Colonic mucosa (tissue), 4 donors: ENCODE data around the gene HECTD4. TPM values are rescaled to one million over a fixed set of nuclear protein-coding genes. Genes with fewer than 3 reads are reported as not detected.

Experiments
- DNase-seq: peaks from one replicate; pipeline ENCODE4 v3.0.0-alpha.2; 2020
- H3K27ac ChIP-seq: fragments of 200-600 bp; one replicate; pipeline ENCODE4 v1.8.0; 2021
- H3K27me3 ChIP-seq: fragments of 200-600 bp; one replicate; pipeline ENCODE4 v1.8.0; 2021
- H3K36me3 ChIP-seq: fragments of 200-600 bp; one replicate; pipeline ENCODE4 v1.8.0; 2021
- H3K4me1 ChIP-seq: fragments of 200-600 bp; one replicate; pipeline ENCODE4 v1.8.0; 2021; ENCODE audit warnings: mild to moderate bottlenecking
- H3K4me3 ChIP-seq: fragments of 200-600 bp; one replicate; pipeline ENCODE4 v1.8.0; 2021
- H3K9ac ChIP-seq, 2 donors: one replicate each; pipeline ENCODE4 v1.7.0; 2013; ENCODE audit warnings: control low read depth in 2 of 2, low read depth in 2 of 2, low read length in 2 of 2
- H3K9me3 ChIP-seq: fragments of 200-600 bp; one replicate; pipeline ENCODE4 v1.8.0; 2021
- CTCF ChIP-seq: fragments of 200-600 bp; IDR thresholded peaks from one replicate; pipeline ENCODE4 v1.8.0; 2022; ENCODE audit warnings: antibody characterized with exemption, mild to moderate bottlenecking
- intact Hi-C: fragments of 100-400 bp; cut with DNase I; formaldehyde crosslinking; loops from one replicate; pipeline ENCODE4 v1.14.1; 2022
- total RNA-seq, 2 donors: library from RNA; stranded (reverse); fragmentation: NEBNext Ultra II Directional in 1 of 2; extraction: Animal tissue kit (Norgen Biotek cat#: 25700) in 1 of 2; gene quantifications; one replicate each; pipeline ENCODE4 v1.2.1, GENCODE V29; 2021
- donor health status: healthy.
- donor health status: DM: no; HTN: no; CAD: no.
- donor health status: DM: no; HTN: no; CAD: no.

The HECTD4 gene
- total RNA-seq, 2 donors from 2014 or later, result 39.6 to 41.7 TPM

GRCh38 chr12:112296183-112296582, 86.0 kb downstream of the HECTD4 start:
- H3K27me3 ChIP-seq, result no peaks in the 10 kb centered on the region
- H3K4me1 ChIP-seq, result no peaks in the 10 kb centered on the region
- no peak overlapping the region for H3K4me3 ChIP-seq
- no peak overlapping the region for H3K27ac ChIP-seq
- no peaks in the 10 kb centered on the region for H3K36me3 ChIP-seq
- no peak overlapping the region for H3K9ac ChIP-seq
- TF ChIP-seq CTCF, result no peak
- no peaks in the 10 kb centered on the region for H3K9me3 ChIP-seq
- intact Hi-C loops, result no loop called here
- DNase-seq, result no peak

- no peak for TF ChIP-seq CTCF
- Histone ChIP-seq H3K4me1 (no peaks in the 10 kb centered on the region), H3K9ac (no peak overlapping the region), H3K27me3 (no peaks in the 10 kb centered on the region), H3K4me3 (no peak overlapping the region), H3K9me3 (no peaks in the 10 kb centered on the region), H3K36me3 (no peaks in the 10 kb centered on the region), H3K27ac (no peak overlapping the region)
- no peak for DNase-seq
- intact Hi-C loops, result no loop called here
Observed at GRCh38 chr12:112294793-112295192, 87.4 kb downstream of the HECTD4 start.

DNA sequence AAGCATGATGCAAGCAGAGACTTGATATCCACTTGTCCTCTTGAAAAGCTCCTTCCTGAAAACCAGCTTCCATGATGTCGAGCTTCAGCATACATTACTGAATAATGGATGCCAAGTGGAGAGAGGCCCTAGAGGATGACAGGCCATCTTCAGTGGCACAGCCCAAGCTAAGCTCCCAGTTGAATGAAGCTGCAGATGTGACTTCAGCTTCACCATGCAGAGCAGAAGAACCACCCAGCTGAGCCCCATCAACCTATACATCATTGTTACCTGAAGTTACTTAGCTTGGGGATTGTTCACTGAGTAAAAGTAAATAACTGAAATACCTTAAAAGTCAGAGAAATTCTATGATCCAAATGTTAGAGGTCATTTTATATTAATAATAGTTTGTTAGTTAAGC, 93.6 kb downstream of the HECTD4 start:
- H3K27ac ChIP-seq, result no peak overlapping the region
- H3K27me3 ChIP-seq, result no peaks in the 10 kb centered on the region
- no peak overlapping the region for H3K4me3 ChIP-seq
- H3K4me1 ChIP-seq, result no peaks in the 10 kb centered on the region
- H3K9ac ChIP-seq, result no peak overlapping the region
- TF ChIP-seq CTCF, result no peak
- intact Hi-C loops, result no loop called here
- H3K36me3 ChIP-seq, result peaks cover 3% of the 10 kb centered on the region
- H3K9me3 ChIP-seq, result no peaks in the 10 kb centered on the region
- DNase-seq, result no peak

DNA sequence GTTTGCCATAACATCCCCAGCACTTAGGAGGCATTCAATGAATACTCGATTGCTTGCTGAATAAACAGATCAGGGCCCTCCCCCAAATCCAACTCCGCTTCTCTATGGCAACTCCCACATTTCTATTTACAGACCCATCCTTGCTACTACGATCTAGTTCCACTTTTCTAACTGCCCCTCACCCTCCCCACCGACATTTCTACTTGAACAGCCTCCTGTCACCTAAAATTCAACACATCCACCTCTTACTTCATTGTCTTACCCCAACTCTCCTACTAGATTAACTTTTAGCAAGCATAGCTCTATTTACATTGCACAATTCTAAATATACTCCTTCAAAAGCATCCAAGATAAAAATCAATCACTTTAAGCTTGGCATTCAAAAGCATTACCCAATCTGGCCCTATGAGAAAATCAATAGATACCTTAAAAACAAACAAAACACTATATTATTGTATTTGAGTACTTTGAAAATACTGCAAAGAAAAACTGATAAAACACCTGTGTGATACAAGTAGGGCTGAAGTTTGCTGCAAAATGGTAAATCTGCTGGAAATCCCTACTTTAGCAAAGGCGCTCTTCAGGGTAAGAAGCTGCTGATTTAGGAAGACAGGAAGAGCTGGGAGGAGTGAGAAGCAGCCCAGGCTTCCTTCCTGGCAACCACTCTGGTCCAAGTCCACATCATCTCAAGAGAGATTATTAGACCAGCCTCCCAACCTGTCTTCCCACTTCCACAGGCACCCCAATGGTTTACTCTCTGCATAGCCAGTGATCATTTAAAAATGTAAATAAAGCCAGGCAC, 96.4 kb downstream of the HECTD4 start:
- Histone ChIP-seq H3K27ac (no peak overlapping the region), H3K27me3 (no peaks in the 10 kb centered on the region), H3K4me1 (no peaks in the 10 kb centered on the region), H3K4me3 (no peak overlapping the region), H3K9me3 (no peaks in the 10 kb centered on the region), H3K9ac (no peak overlapping the region), H3K36me3 (peaks cover 3% of the 10 kb centered on the region)
- intact Hi-C loops, result no loop called here
- no peak for DNase-seq
- no peak for TF ChIP-seq CTCF

DNA sequence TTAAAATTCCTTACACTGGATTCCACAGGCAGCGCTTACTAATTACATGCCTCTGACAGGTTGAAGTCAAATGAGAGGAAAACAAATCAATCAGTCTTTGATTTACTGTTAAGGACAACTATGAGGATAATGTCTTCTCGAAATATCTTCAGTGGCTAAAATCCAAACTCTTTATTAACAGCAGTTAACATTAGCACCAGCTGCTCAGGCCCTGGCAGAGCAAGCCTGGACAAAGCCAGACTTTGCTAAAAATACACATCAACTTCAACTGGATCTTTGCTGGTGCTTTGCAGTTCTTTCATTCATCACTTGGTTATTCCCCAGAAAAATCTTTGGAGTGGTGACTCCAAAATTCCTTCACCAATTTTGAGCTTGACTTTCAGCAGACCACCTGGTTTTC, 98.7 kb downstream of the HECTD4 start:
- H3K9me3 ChIP-seq, result no peaks in the 10 kb centered on the region
- peaks cover 3% of the 10 kb centered on the region for H3K36me3 ChIP-seq
- no peak overlapping the region for H3K9ac ChIP-seq
- no peaks in the 10 kb centered on the region for H3K27me3 ChIP-seq
- H3K27ac ChIP-seq, result no peak overlapping the region
- no peak for DNase-seq
- H3K4me3 ChIP-seq, result no peak overlapping the region
- H3K4me1 ChIP-seq, result no peaks in the 10 kb centered on the region
- no peak for TF ChIP-seq CTCF
- intact Hi-C loops, result no loop called here
